GM18499 (cell line): ENCODE measurements around the gene MAML3.

Source experiments
- ATAC-seq: cut with Tn5 transposase; IDR thresholded peaks from one replicate; pipeline ENCODE4 v1.9.1; 2021; ENCODE audit warnings: moderate number of reproducible peaks; ENCODE audit not compliant: insufficient read depth, unreplicated experiment

Gene MAML3

DNA sequence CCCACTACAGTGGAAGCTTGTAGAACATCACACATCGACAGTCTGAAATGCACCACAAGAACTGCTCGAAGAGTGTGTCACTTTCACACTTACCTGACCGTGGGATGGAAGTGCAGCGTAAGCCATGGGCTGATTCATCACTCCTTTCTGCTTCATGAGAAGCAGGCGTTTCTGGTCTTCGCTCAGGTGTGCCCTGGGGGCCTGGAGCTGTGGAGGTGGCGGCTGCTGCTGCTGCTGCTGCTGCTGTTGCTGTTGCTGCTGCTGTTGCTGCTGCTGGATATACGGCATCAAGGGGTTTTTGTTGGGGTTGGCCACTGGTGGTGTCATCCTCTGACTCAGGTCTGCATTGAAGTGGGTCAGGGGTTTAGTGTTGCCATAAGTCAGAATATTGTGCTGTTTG is 264.7 kb downstream of the MAML3 start:
- ATAC-seq, result no peak

DNA sequence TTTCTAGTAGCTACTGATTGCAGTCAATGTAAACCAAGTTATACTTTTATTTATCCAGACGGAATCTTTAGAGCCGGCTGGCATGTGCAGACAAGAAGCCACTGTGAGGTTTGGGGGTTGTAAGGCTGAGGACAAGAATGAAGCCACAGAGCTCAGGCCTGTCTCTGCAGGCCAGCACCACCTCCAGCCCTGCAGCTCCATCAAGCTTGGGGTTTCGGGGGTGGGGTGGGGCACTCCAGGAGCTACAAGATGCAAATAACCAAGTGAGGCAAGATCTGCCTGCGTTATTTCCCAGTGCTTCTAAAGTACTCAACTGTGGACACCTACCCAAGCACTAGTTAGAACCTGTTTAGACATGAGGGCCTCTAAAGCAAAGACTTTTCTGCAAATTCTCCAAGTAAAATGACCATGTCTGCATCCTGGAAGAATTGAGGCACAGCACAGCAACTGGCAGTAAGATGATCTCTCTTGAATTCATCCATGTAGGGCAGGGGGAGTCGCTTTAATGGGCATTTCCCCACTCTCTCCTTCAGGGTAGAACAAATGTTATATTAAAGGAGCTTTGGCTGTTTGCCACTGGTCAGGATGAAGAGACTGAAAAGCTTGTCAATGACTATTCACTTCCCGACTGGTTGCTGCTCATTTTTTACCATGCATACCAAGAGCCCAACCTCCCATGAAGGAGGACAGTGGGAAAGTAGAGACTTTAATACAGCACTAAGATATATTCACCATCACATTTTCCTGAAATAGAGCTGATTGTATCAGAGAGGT is 265.8 kb downstream of the MAML3 start:
- ATAC-seq, result no peak

DNA sequence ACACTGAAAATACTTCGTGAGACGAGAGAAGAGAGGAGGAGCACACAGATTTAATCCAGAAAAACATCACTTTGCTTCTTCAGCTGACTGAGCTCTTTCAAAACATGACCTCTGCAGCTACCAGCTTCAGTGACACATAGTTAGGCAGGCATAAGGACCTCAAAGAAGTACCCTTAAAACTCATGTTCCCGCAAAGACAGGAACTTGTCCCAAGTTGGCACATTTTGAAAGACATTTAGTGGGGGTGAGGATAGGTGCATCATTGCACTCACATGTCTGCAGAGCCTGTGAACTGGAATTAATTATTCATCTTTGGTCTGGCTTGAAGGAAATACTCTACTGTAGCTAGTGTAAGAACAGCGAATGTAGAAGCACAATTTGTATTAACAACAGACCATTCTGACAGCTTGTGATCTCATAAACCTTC is 266.6 kb downstream of the MAML3 start:
- no peak for ATAC-seq

DNA sequence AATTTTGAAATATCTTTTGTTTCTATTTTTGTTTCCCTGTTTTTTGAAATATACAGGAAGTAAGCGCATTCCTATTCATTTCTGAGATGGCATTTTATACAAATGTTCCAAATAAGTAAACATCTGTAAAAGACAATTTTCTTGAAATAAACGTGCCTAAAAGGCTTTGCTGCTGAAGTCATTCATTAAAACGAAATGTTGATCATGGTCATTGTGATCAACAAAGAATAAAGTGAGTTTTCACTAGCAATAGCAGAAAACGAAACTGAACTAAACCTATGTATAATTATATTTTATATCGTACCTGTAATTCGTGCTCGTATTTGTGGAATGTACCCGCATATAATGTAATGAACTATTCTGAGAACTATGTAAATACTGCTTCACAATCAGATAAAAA is 267.2 kb downstream of the MAML3 start:
- no peak for ATAC-seq

DNA sequence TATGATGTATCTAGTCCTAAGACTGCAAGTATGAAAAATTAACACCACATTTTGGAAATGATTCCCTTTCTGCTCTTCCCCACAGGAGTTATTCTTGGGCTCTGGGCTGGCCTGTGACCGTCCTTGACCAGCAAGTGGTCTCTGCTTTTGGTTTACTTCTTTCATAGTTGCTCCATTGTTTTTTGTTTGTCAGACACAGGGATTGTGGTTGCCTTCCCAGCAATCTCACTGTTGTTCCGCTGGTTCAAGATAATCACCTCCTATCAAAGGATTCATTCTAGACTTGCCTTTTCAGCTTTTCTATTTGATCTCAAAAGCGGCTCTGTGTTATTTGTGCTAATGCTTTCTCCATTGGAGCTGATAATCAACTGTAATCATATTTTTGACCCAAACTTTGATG is 269.5 kb downstream of the MAML3 start:
- no peak for ATAC-seq

DNA sequence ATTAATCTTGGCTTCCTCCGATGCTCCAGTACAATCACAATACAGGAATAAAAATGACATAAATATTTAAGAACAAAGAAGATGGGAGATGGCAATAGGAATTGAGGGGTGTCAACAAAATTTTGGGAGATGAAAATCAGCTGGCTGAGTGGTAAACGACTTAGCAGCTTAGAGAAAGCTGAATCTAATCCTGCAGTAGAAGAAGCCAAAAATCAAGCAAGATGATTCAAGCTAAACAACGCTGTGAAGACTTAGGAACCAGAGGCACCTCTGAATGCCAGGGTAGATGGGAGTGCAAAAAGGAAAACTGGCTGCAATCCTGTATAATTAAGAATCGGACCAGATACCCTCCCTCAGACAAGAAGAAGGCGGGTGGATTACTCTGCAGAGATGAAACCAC is 273.1 kb downstream of the MAML3 start:
- no peak for ATAC-seq

DNA sequence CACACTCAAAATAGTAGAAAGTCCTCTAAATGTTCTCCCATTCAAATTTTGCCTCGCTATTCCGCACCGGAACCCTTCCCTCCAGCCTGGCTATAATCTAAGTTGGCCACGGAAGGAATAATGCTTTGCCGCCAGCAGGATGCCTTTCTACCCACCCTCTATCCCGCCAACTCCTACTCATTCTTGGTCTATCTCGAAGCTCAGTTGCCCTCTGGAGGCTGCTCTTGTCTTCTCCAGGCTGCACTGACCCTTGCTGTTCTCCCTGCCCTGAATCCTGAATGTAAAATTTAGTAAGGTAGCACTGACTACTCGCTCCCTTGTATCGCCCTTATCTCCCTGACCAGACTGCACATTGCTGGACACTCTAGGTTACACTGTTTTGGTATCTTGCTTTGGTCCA is 275.9 kb downstream of the MAML3 start:
- ATAC-seq, result no peak

DNA sequence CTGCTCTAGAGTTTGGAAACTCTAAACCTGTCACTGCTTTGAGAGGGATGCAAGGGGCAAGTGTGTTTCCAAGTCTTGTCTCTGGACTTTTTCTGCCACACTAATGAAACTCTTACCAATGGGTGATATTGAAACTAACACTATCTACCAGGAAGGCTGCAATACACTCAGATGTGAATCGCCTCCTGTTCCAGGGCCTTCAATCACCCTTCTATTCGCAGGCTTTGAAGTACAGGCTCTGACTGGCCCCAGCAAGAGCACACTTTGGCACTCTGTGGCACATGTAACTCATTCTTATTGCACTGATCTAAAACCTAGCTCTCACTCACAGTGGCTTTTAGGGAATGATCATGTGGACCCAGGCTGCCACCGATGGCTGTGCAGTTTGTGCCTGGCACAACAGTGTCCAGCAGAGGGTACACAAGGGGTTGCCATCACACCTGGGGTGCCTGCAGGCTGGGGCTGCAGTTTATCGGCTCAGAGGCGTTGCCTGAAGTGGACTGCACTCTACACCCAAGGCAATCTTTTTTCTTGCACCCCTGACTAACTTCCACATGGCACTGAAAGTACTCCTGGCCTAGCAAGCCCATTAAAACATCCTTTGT is 277.5 kb downstream of the MAML3 start:
- no peak for ATAC-seq

DNA sequence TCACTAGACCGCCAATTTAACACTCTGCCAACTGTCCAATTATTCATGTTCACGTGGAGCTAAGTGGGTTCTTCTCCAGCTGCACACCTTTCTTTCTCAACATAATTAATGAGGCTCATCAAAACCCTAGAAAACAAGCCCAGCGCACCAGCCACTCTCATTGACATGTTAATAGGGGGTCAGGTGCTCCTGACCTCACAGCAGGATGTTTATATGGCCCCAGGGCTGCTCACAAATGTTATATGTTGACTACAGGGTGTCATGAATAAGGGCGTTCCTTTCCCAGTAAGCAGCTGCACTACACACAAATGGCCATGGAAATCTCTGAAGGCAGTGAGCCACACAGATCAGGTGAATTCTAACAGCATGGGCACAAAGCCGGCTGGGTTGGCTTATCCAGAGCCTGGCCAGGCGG is 278.6 kb downstream of the MAML3 start:
- no peak for ATAC-seq

DNA sequence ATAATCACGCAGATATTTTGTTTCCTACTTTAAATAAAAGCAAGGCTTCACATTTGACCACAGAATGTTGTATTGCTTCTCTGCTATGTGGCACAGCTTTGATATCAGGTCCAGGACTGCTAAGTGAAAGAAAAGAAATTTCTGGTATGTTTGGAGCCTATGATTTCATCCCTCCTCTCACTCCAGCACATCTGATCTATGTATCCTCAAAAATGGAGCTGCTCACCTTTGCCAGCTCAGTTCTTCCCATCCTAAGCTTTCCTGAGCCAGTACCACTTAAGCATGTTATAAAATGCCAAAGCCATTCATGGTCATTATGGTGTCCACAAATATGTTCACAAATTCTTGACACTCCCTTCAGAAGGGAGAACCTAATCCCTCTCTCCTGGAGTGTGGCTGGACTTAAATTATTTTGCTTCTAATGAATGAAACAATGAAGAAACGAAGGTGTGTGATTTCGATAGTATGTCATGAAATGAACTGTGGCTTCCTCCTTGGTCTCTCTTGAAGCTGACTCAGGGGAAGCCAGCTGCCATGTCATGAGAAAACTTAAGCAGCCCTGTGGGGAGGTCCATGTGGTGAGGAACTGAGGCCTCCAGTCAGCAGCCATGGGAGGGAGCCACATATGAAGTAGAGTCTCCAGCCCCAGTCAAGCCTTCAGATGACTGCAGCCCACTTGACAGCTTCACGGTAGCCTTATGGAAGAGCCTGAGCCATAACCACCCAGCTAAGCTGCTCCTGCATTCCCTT is 280.7 kb downstream of the MAML3 start:
- no peak for ATAC-seq

DNA sequence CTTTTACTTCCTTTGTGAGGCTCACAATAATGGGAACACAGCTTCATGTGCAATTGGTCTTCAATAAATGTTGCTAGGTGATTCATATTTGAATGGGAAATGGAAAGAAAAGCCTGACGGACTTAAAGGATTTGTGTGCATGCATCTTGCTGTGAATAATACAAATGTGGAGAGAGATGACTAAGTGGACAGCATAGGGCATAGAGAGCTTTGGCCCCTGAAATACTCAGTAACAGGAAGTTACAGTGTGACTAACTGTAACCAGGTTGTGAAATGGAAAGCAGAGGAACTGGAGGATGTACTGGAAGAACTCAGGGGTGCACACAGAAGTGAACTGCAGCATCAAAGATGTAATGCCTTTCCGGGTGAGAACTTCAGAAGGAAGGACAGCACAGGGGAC is 281.7 kb downstream of the MAML3 start:
- ATAC-seq, result no peak

DNA sequence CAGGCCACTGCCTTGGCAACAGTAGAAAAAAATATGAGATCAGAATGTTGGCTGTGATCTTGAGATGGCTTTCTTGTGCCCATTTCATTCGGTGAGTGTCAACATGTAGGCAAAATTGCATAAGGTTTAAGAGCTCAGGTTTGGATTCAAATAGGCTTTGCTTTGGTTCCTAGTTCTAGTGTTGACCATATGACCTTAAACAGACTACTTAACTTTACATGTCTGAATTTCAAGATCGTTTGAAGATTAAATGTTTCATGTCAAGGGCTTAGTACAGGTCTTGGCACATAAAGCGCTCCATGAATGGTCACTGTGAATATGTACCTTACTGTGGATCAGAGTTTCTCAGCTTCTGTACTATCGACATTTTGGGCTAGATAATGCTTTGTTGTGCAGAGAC is 284.2 kb downstream of the MAML3 start:
- ATAC-seq, result no peak

DNA sequence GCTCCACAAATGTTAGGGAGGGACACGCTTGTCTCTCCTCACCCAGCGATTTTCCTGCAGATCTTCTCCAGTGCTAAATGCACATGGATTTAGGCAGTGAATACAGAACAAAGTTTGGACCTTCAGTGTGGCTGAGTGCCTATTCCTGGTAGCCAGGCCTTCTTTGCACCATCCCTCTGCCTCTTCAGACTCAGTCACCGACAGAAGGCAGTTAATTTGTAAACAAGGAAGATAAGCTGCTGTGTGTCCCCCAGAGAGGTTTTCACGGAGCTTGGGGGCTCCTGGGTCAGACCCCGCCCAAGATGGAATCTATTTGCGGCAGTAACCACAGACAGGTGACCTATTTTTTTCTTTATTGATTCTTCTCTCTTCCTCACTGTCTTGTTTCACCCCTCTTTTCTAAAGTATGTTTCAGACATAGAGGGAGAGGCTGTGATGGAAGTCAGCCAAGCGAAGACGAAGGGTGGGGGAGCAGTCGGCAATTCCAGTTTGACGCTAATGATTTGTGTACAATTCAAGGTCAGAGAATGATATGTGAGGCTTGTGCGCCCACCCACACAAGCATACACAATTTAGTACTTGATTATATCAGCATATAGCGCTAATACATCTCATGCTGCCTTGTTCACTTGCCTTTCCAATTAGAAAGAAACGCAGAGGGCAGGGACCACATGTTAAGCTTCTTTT is 287.6 kb downstream of the MAML3 start:
- no peak for ATAC-seq

DNA sequence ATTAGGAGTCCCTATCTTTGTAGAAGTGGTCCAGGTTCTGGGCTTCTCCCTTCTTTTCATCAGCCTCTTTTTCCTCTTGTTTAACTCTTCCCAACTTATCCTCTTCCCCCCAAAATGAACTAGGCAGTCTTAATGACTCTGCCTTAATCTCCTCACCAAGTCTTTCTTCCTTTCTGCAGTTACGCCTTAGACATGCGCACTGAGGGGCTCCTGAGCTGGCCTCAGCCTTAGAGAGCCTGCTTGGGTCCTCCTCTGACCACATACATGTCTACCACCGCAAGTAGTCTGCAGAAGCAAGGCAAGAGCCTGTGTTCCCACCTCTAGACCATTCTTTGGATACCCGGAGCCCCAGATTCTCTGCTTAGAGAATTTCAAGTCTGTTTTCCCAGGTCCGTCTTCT is 288.4 kb downstream of the MAML3 start:
- no peak for ATAC-seq

DNA sequence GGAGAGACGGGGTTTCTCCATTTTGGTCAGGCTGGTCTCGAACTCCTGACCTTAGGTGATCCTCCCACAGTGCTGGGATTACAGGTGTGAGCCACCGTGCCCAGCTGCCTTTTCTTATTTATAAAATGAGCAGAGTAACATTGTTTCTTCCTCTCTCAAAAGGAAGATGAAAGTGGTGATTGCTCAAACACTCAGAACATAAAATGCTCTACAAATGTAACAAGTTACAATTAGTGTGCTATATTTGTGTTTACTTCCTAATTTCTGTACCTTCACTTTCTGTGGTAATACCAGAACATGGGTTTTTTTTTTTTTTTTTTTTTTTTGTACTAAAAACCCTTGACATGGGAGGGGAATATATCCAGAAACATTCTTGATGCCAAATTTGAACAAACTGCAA is 290.5 kb downstream of the MAML3 start:
- no peak for ATAC-seq

DNA sequence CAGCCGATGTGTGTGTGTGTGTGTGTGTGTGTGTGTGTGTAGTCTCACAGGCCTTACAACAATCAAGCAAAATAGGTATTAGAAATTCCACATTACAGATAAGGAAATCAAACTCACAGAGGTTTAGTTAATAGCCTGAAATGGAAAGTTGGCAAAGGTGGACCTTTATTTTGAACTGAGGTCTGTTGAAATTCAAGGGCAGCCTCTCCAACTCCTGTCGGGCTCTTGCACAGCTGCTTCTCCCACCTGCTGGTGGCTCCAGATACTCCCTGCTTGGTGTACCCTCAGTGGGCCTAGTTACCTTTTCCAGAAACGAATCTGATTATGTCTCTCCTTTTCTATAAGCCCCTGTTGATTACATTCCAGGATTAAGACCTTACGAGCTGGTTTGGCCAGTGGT is 292.5 kb downstream of the MAML3 start:
- ATAC-seq, result no peak

DNA sequence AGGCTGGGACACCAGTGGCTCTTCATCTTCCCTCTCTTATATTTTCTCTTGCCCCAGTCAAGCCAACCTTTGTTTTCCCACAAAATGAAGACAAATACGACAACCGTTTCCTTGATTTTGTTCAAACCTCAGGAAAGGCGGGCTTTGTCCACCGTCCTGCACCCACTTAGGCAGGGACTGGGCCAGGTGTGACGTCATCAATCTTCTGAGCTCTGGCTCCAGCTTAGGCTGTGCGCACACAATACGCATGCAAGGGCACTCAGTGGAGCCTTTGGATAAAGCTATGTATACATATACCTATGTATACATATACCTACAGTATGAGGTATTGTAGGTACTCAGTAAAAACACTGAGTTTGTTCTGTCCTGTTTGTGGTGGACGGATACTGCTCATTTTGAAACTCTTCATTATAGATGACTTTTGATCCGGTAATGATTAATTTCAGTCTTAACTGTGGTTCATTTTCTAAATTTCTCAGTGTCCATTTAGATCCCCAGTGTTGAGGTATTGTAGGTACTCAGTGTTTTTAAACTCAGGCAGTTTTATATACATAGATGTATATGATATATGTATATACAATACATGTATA is 293.5 kb downstream of the MAML3 start:
- no peak for ATAC-seq

DNA sequence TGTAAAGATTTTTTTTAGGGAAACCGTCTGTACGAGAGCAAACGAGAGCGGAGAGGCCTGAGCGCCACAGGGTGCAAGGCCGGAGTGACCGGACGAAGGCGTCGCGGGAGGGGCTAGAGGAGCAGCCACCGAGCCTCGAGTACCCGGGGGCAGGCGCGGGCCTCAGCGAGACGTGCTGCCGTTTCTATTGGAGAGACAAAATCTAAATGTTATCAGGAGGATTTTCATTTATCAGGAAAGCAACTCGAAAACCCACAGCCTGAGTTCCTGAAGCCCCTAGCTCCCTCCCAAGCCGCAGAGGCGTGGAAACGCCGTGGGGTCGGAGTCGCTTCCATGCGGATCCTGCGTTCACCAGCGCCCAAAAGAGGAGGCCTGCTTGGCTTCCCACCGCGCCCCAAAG is 294.1 kb downstream of the MAML3 start:
- ATAC-seq, result no peak

DNA sequence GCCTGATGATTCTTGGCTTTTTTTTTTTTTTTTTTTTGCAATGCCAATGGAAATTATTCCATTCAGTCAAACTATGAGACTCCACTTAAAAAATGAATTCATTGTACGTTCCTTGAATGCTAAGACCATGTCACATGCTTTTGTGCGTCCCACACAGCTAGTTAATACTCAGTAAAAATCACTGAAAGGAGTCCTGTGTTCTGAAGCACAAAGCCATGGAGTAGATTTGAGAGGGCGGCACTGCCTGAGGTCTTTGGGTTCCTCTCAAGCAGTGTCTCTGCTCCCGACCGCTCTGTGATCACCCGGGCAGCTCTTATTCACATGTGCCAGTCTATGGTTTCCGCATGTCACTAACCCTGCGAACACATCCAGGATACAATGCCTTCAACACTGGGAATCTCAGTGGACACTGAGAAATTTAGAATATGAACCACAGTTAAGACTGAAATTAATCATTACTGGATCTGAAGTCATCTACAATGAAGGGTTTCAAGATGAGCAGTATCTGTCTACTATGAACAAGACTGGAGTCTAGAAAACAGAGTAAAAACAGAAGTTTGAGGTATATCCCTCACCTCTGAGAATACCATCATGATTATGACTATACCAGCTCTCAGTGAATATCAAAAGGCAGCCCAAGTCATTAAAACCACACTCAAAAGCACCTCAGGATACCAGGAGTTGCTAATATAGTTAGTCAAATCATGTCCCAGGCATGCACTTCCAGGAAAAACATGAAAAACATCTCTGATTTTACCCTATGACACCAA is 295.4 kb downstream of the MAML3 start:
- peak; percentile 95 for ATAC-seq

DNA sequence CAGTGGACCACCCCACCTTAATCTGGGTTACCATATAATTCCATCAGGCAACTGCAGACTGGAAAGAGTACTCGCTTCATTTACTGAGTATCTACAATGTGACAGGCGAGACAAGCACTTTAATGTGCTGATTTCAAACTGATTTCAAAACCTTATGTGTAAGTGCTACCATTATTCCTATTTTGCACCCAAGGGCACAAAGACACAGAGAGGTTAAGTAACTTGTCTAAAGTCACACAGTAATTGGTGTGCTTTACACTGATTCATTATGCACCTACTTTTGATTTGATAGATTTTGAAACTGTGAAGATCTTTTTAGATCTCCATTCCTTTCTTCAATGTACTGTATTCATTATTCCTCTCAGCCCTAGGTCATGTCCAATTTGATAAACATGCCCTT is 296.0 kb downstream of the MAML3 start:
- ATAC-seq, result no peak
